HFFc6 (cell line): ENCODE data around the gene LRIG1. TPM values are rescaled to one million over a fixed set of nuclear protein-coding genes. Genes with fewer than 3 reads are reported as not detected.

Source experiments
- DNase-seq: peaks from one replicate; pipeline ENCODE4 v3.0.0-alpha.2; 2018
- H3K27ac Mint-ChIP-seq: 2 replicates; pipeline ENCODE4 v1.8.0; 2020; ENCODE audit warnings: mild to moderate bottlenecking, mixed read lengths
- H3K27me3 Mint-ChIP-seq: 2 replicates; pipeline ENCODE4 v1.8.0; 2021; ENCODE audit warnings: mild to moderate bottlenecking, moderate library complexity, mixed read lengths; ENCODE audit not compliant: insufficient read depth
- H3K36me3 Mint-ChIP-seq: 2 replicates; pipeline ENCODE4 v1.8.0; 2021; ENCODE audit warnings: low read depth, mixed read lengths
- H3K4me1 Mint-ChIP-seq: 2 replicates; pipeline ENCODE4 v1.8.0; 2020; ENCODE audit warnings: low read depth, mixed read lengths
- H3K4me3 Mint-ChIP-seq: 2 replicates; pipeline ENCODE4 v1.8.0; 2020; ENCODE audit warnings: mild to moderate bottlenecking, moderate library complexity, mixed read lengths
- H3K9me3 Mint-ChIP-seq: 2 replicates; pipeline ENCODE4 v1.8.0; 2020; ENCODE audit warnings: mild to moderate bottlenecking, mixed read lengths
- total RNA-seq, 6 experiments: library from RNA; stranded (reverse); fragmentation: NEBNext Ultra II Directional; extraction: Animal tissue kit (Norgen Biotek cat#: 25700); gene quantifications; 2 replicates in 1 of 6; 3 replicates in 5 of 6; pipeline ENCODE4 v1.2.3, GENCODE V29; 2021
- TF ChIP-seq, protein P1 (sequence below): fragments of 200-600 bp; sonication (generic); IDR thresholded peaks from 2 replicates; pipeline ENCODE4 v1.5.0; 2021; ENCODE audit warnings: antibody characterized with exemption, mild to moderate bottlenecking

LRIG1 gene
- total RNA-seq, 6 experiments from 2014 or later: 1.7 to 2.7 (median 2.2) TPM

GRCh38 chr3:66405701-66406091 lies 95.1 kb downstream of the LRIG1 start:
- peak; percentile 72 for DNase-seq
- no peaks in the 10 kb centered on the region; the same call in none of the 2 replicates for H3K27me3 Mint-ChIP-seq
- no peak overlapping the region for H3K4me3 Mint-ChIP-seq
- TF ChIP-seq, protein P1, sequence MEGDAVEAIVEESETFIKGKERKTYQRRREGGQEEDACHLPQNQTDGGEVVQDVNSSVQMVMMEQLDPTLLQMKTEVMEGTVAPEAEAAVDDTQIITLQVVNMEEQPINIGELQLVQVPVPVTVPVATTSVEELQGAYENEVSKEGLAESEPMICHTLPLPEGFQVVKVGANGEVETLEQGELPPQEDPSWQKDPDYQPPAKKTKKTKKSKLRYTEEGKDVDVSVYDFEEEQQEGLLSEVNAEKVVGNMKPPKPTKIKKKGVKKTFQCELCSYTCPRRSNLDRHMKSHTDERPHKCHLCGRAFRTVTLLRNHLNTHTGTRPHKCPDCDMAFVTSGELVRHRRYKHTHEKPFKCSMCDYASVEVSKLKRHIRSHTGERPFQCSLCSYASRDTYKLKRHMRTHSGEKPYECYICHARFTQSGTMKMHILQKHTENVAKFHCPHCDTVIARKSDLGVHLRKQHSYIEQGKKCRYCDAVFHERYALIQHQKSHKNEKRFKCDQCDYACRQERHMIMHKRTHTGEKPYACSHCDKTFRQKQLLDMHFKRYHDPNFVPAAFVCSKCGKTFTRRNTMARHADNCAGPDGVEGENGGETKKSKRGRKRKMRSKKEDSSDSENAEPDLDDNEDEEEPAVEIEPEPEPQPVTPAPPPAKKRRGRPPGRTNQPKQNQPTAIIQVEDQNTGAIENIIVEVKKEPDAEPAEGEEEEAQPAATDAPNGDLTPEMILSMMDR: no peak
- H3K9me3 Mint-ChIP-seq: no peaks in the 10 kb centered on the region
- peak overlapping the region; percentile 7; the same call in 1 of the 2 replicates for H3K27ac Mint-ChIP-seq
- H3K36me3 Mint-ChIP-seq: no peaks in the 10 kb centered on the region
- peaks cover 28% of the 10 kb centered on the region for H3K4me1 Mint-ChIP-seq

GRCh38 chr3:66404903-66405700 lies 95.7 kb downstream of the LRIG1 start:
- H3K36me3 Mint-ChIP-seq: no peaks in the 10 kb centered on the region
- peaks cover 28% of the 10 kb centered on the region for H3K4me1 Mint-ChIP-seq
- no peak for DNase-seq
- no peaks in the 10 kb centered on the region; the same call in none of the 2 replicates for H3K27me3 Mint-ChIP-seq
- H3K4me3 Mint-ChIP-seq: no peak overlapping the region
- no peaks in the 10 kb centered on the region for H3K9me3 Mint-ChIP-seq
- TF ChIP-seq, protein P1: no peak
- no peak overlapping the region for H3K27ac Mint-ChIP-seq

GRCh38 chr3:66404197-66404596 lies 96.6 kb downstream of the LRIG1 start:
- H3K4me1 Mint-ChIP-seq: peaks cover 28% of the 10 kb centered on the region
- H3K27ac Mint-ChIP-seq: no peak overlapping the region
- H3K4me3 Mint-ChIP-seq: no peak overlapping the region
- H3K27me3 Mint-ChIP-seq: no peaks in the 10 kb centered on the region; the same call in none of the 2 replicates
- no peaks in the 10 kb centered on the region for H3K9me3 Mint-ChIP-seq
- TF ChIP-seq, protein P1: no peak
- H3K36me3 Mint-ChIP-seq: no peaks in the 10 kb centered on the region
- no peak for DNase-seq

DNA sequence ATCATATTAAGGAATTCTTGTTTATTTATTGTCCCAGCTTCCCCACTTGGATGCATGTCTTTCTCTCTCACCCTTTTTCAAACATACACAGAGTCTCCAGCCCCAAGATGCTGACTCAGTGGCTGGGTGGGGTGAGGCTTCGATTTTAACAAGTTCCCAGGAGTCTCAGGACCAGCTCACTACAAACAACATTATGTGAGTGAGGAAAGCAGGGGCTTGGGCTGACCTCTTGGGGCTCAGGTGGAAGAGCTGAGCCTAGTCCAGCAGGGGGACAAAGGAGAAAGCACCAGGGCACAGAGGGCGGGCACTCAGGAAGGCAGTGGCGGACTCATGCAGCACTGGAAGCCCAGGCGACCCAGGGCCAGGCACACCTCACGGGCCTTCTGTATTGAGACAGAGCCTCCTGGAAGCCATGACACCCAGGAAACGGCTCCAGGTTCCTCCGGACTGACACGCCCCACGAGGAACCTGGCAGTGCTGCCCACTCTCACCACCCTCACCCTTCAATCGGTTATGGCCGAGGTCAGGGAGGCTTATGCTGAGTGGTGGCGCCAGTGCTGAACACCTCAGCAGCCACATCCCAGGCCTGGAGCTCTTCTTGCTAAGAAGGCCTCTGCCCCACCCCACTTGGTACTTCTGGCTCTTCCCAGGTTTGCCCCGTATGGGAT lies 97.4 kb downstream of the LRIG1 start:
- H3K4me3 Mint-ChIP-seq: no peak overlapping the region
- peaks cover 1% of the 10 kb centered on the region for H3K36me3 Mint-ChIP-seq
- H3K9me3 Mint-ChIP-seq: no peaks in the 10 kb centered on the region
- DNase-seq: no peak
- TF ChIP-seq, protein P1: no peak
- peaks cover 31% of the 10 kb centered on the region for H3K4me1 Mint-ChIP-seq
- H3K27me3 Mint-ChIP-seq: no peaks in the 10 kb centered on the region; the same call in none of the 2 replicates
- no peak overlapping the region for H3K27ac Mint-ChIP-seq

DNA sequence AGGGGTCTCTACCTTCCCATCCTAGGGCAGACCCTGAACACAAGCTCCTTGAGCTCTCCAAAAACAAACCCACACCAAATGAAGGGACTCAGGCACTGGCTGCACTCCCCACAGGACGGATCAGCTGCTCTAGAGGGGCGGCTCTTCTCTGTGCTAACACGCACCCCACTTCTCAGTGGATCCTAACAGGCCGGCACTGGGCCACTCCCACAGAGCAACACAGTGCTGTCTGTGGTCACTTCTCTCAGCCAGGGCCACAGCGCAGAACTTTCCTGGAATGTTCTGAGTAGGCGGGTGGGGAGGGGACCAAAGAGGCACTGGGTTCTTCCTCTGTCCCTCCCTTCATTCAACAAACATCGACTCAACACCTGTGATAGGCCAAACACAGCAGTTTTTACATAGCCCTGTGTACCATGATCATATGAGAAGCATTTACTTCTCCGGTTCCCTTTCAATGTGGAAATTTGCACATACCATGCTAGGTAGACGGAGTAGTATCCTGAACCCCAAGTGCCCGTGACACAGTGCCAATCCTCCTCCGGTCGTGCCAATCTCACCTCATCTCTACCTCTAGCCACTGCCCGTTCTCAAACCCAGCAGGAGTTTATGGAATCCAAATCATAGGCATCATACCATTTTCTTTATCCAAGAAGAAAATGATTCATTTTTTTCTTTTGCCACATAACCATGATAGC lies 98.1 kb downstream of the LRIG1 start:
- H3K9me3 Mint-ChIP-seq: no peaks in the 10 kb centered on the region
- H3K4me3 Mint-ChIP-seq: no peak overlapping the region
- no peak overlapping the region for H3K27ac Mint-ChIP-seq
- DNase-seq: no peak
- TF ChIP-seq, protein P1: no peak
- peaks cover 8% of the 10 kb centered on the region for H3K36me3 Mint-ChIP-seq
- H3K4me1 Mint-ChIP-seq: peaks cover 35% of the 10 kb centered on the region
- H3K27me3 Mint-ChIP-seq: no peaks in the 10 kb centered on the region; the same call in none of the 2 replicates
